Thyroid gland (tissue), 4 donors: ENCODE data around the gene TBXAS1.

Experiments
- POLR2A ChIP-seq, 2 donors: fragments of 450-650 bp; IDR thresholded peaks; one replicate each; pipeline ENCODE4 v1.6.1; 2017; ENCODE audit warnings: antibody characterized with exemption in 2 of 2, mild to moderate bottlenecking in 2 of 2, moderate library complexity in 1 of 2
- TF ChIP-seq, protein P1 (sequence below), 6 experiments: fragments of 200-600 bp in 3 of 6; fragments of 450-650 bp in 3 of 6; sonication (generic) in 3 of 6; IDR thresholded peaks; one replicate each; pipeline ENCODE4 v1.5.1; 2016 to 2019; ENCODE audit warnings: antibody characterized with exemption in 6 of 6, mild to moderate bottlenecking in 2 of 6, inconsistent platforms in 1 of 6, moderate library complexity in 1 of 6

GRCh38 chr7:140027858-140028257, 198.8 kb downstream of the TBXAS1 start:
- TF ChIP-seq, protein P1, sequence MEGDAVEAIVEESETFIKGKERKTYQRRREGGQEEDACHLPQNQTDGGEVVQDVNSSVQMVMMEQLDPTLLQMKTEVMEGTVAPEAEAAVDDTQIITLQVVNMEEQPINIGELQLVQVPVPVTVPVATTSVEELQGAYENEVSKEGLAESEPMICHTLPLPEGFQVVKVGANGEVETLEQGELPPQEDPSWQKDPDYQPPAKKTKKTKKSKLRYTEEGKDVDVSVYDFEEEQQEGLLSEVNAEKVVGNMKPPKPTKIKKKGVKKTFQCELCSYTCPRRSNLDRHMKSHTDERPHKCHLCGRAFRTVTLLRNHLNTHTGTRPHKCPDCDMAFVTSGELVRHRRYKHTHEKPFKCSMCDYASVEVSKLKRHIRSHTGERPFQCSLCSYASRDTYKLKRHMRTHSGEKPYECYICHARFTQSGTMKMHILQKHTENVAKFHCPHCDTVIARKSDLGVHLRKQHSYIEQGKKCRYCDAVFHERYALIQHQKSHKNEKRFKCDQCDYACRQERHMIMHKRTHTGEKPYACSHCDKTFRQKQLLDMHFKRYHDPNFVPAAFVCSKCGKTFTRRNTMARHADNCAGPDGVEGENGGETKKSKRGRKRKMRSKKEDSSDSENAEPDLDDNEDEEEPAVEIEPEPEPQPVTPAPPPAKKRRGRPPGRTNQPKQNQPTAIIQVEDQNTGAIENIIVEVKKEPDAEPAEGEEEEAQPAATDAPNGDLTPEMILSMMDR (IDR thresholded peaks at IDR 0.05): no peak
- no peak for TF ChIP-seq POLR2A (IDR thresholded peaks at IDR 0.05)
